Osteocyte (in vitro differentiated cells): ENCODE measurements around the gene TERT. TPM values are rescaled to one million over a fixed set of nuclear protein-coding genes. Genes with fewer than 3 reads are reported as not detected.

Experiments
- DNase-seq: peaks from one replicate; pipeline ENCODE4 v3.0.0; 2021; ENCODE audit warnings: mixed read lengths; ENCODE audit not compliant: unreplicated experiment; ENCODE audit errors: extremely low spot score
- H3K27ac Mint-ChIP-seq: one replicate; pipeline ENCODE4 v1.8.0; 2021; ENCODE audit warnings: mild to moderate bottlenecking, mixed read lengths; ENCODE audit not compliant: unreplicated experiment
- H3K27me3 Mint-ChIP-seq: one replicate; pipeline ENCODE4 v1.8.0; 2021; ENCODE audit warnings: mixed read lengths; ENCODE audit not compliant: unreplicated experiment
- H3K36me3 Mint-ChIP-seq: one replicate; pipeline ENCODE4 v1.8.0; 2021; ENCODE audit warnings: mixed read lengths; ENCODE audit not compliant: unreplicated experiment
- H3K4me1 Mint-ChIP-seq: one replicate; pipeline ENCODE4 v1.8.0; 2021; ENCODE audit warnings: mixed read lengths; ENCODE audit not compliant: unreplicated experiment
- H3K4me3 Mint-ChIP-seq: one replicate; pipeline ENCODE4 v1.8.0; 2021; ENCODE audit warnings: mild to moderate bottlenecking, moderate library complexity, mixed read lengths; ENCODE audit not compliant: unreplicated experiment
- H3K9me3 Mint-ChIP-seq: one replicate; pipeline ENCODE4 v1.8.0; 2021; ENCODE audit warnings: mixed read lengths; ENCODE audit not compliant: unreplicated experiment
- total RNA-seq: library from RNA; stranded (reverse); gene quantifications from 2 replicates; pipeline ENCODE4 v1.2.1, GENCODE V29; 2021
- TF ChIP-seq, protein P1 (sequence below): fragments of 200-600 bp; sonication (generic); IDR thresholded peaks from 2 replicates; pipeline ENCODE4 v1.5.0; 2021; ENCODE audit warnings: antibody characterized with exemption, mild to moderate bottlenecking, moderate library complexity

The TERT gene
- total RNA-seq, 1 donor from 2014 or later: not detected

DNA sequence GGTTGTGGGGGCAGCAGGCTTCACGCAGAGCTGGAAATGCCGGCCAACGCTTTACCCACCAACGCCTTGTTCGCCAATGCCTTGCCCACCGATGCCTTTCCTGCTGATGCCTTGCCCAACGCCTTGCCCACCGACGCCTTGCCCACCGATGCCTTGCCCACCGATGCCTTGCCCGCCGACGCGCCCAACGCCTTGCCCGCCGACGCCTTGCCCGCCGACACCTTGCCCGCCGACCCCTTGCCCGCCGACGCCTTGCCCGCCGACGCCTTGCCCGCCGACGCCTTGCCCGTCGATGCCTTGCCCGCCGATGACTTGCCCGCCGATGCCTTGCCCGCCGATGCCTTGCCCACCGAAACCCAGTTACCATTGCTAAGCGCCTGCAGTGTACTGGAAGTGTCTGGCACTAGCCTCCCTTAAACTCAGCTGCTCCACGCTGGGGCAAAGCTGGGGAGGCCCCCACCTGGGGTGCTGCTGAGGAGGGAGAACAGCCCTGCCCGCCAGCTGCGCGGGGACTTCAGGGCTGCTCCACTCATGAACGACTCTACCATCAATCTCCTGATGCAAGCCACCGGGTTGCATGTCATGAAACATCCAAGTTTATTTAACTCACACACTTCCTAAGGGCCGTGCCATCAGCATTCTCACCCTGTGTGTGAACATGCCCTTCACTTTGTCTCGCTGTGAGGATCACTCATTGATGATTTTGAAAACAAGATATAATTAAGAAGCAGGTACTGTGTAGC lies 67.9 kb downstream of the TERT start:
- DNase-seq: no peak
- Mint-ChIP-seq H3K4me3 (no peak overlapping the region), H3K9me3 (no peaks in the 10 kb centered on the region), H3K27ac (no peak overlapping the region), H3K36me3 (no peaks in the 10 kb centered on the region), H3K4me1 (no peaks in the 10 kb centered on the region), H3K27me3 (no peaks in the 10 kb centered on the region)
- TF ChIP-seq, protein P1, sequence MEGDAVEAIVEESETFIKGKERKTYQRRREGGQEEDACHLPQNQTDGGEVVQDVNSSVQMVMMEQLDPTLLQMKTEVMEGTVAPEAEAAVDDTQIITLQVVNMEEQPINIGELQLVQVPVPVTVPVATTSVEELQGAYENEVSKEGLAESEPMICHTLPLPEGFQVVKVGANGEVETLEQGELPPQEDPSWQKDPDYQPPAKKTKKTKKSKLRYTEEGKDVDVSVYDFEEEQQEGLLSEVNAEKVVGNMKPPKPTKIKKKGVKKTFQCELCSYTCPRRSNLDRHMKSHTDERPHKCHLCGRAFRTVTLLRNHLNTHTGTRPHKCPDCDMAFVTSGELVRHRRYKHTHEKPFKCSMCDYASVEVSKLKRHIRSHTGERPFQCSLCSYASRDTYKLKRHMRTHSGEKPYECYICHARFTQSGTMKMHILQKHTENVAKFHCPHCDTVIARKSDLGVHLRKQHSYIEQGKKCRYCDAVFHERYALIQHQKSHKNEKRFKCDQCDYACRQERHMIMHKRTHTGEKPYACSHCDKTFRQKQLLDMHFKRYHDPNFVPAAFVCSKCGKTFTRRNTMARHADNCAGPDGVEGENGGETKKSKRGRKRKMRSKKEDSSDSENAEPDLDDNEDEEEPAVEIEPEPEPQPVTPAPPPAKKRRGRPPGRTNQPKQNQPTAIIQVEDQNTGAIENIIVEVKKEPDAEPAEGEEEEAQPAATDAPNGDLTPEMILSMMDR: no peak

DNA sequence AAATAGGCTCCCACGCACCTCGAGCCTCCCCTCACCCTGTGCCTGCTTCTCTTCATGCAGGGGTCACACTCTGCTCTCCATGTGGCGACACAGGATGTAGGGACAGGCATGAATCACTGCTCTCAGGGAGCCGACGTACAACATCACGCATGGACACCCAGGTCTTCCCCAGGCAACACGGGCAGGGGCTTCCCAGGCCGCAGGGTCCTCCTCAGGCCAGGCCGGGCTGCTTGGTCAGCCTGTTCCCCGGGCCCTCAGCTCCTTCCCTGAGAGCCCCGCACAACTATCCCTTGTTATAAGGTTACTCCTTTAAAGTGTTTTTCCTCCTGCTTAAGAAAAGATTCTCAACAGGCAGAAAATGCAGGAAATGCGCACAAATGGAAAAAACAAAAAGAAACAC lies 68.6 kb downstream of the TERT start:
- H3K27me3 Mint-ChIP-seq: no peaks in the 10 kb centered on the region
- no peaks in the 10 kb centered on the region for H3K9me3 Mint-ChIP-seq
- H3K4me1 Mint-ChIP-seq: no peaks in the 10 kb centered on the region
- no peak overlapping the region for H3K4me3 Mint-ChIP-seq
- DNase-seq: no peak
- no peak overlapping the region for H3K27ac Mint-ChIP-seq
- TF ChIP-seq, protein P1: no peak
- H3K36me3 Mint-ChIP-seq: no peaks in the 10 kb centered on the region

DNA sequence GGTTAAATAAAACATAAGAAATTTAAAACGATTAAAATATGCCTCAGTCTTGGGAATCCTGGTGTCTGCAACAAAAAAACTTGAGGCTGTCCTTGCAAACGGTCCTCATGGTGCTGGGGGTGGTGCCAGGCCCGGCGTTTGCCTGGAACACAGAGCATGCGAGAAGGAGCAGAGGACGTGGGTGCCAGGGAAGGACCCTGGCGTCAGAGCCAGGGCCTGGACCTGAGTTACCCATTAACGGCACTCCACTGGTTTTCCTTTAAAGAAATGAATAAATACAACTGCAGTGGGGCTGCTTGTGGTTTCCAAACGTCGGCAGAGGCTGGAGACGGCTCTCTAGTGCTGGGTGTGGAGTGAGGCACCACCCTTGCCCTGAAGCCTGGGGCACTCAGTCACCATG lies 69.8 kb downstream of the TERT start, which contains the start of gene SLC6A18:
Gene SLC6A18, plus strand, starts transcription at position 301 of the 400 bp plus-strand sequence. Its CDS starts 97 bp downstream, at position 398.
- TF ChIP-seq, protein P1: no peak
- Mint-ChIP-seq H3K36me3 (no peaks in the 10 kb centered on the region), H3K27ac (no peak within 1 kb of the TSS), H3K4me1 (no peaks in the 10 kb centered on the region), H3K4me3 (no peak within 1 kb of the TSS), H3K27me3 (no peaks in the 10 kb centered on the region), H3K9me3 (no peaks in the 10 kb centered on the region)
- DNase-seq: no peak

DNA sequence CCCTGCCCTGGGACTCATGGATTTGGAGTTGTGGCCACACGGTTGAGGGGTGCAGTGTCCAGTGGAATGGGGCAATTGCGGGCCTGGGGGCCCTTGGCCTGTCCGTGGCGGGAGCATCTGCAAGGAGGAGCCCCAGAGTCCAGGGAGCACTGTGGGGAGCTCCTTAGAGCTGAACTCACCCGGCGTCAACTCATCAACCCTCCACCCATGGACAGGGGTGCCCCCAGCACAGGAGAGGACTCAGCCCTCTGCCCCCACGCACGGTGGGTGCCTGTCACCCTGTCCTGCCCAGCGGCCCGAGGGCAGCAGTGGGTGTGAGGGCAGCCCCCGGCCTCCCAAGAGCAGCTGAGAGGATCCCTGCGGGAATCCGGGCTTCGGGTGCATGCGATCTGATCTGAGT lies 70.2 kb downstream of the TERT start:
- no peaks in the 10 kb centered on the region for H3K36me3 Mint-ChIP-seq
- no peaks in the 10 kb centered on the region for H3K4me1 Mint-ChIP-seq
- H3K27ac Mint-ChIP-seq: no peak overlapping the region
- no peaks in the 10 kb centered on the region for H3K27me3 Mint-ChIP-seq
- DNase-seq: no peak
- TF ChIP-seq, protein P1: no peak
- no peaks in the 10 kb centered on the region for H3K9me3 Mint-ChIP-seq
- no peak overlapping the region for H3K4me3 Mint-ChIP-seq

DNA sequence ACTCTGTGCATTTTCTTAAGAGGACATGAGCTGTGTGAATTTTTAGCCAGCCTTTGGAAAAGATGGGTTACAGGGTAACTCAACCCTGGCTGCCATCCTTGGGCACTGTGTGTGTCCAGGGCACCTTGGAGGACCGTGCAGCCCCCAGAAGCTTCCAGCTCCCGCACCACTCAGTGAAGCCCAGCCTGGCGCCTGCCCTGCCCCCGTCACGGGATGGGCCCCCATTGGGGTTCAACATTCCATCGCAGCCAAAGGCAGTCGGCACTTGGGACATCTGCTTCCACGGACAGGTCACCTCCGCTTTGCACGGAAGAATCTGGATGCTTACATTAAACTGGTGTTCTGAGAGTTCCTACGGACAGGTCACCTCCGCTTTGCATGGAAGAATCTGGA lies 71.6 kb downstream of the TERT start:
- TF ChIP-seq, protein P1: no peak
- Mint-ChIP-seq H3K27me3 (no peaks in the 10 kb centered on the region), H3K36me3 (no peaks in the 10 kb centered on the region), H3K9me3 (no peaks in the 10 kb centered on the region), H3K4me3 (no peak overlapping the region), H3K4me1 (no peaks in the 10 kb centered on the region), H3K27ac (no peak overlapping the region)
- no peak for DNase-seq
